ENCODE measurements around the gene HP1BP3.

HP1BP3 gene

DNA sequence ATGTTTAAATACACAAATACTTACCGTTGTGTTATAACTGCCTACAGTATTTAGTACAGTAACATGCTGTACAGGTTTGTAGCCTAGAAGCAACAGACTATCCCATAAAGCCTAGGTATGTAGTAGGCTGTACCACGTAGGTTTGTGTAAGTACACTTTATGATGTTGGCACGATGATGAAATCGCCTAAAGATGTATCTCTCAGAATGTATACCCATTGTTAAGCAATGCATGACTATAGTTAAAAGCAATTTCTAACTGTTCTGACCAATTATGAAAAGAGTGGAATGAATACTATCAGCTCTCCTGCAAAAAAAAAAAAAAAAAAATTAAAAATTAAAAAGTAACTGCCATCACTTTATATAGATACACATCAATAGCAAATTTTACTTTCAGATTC is 11.4 kb downstream of the HP1BP3 start:
- no peak for ATAC-seq (ENCODE audit: low read depth)
- Histone ChIP-seq H3K4me3 (ENCODE audit: severe bottlenecking) (no peak overlapping the region), H3K27me3 (ENCODE audit: insufficient read depth, poor library complexity, severe bottlenecking) (no peaks in the 10 kb centered on the region), H3K9me3 (ENCODE audit: severe bottlenecking) (no peaks in the 10 kb centered on the region), H3K27ac (ENCODE audit: poor library complexity, severe bottlenecking) (no peak overlapping the region), H3K36me3 (ENCODE audit: low read depth) (peaks cover 100% of the 10 kb centered on the region), H3K4me1 (ENCODE audit: insufficient read depth, poor library complexity, severe bottlenecking) (peaks cover 3% of the 10 kb centered on the region)
- DNase-seq (ENCODE audit: low spot score) = no peak
- TF ChIP-seq, protein P1, sequence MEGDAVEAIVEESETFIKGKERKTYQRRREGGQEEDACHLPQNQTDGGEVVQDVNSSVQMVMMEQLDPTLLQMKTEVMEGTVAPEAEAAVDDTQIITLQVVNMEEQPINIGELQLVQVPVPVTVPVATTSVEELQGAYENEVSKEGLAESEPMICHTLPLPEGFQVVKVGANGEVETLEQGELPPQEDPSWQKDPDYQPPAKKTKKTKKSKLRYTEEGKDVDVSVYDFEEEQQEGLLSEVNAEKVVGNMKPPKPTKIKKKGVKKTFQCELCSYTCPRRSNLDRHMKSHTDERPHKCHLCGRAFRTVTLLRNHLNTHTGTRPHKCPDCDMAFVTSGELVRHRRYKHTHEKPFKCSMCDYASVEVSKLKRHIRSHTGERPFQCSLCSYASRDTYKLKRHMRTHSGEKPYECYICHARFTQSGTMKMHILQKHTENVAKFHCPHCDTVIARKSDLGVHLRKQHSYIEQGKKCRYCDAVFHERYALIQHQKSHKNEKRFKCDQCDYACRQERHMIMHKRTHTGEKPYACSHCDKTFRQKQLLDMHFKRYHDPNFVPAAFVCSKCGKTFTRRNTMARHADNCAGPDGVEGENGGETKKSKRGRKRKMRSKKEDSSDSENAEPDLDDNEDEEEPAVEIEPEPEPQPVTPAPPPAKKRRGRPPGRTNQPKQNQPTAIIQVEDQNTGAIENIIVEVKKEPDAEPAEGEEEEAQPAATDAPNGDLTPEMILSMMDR (IDR thresholded peaks at IDR 0.05; ENCODE audit: poor library complexity, severe bottlenecking) = no peak

DNA sequence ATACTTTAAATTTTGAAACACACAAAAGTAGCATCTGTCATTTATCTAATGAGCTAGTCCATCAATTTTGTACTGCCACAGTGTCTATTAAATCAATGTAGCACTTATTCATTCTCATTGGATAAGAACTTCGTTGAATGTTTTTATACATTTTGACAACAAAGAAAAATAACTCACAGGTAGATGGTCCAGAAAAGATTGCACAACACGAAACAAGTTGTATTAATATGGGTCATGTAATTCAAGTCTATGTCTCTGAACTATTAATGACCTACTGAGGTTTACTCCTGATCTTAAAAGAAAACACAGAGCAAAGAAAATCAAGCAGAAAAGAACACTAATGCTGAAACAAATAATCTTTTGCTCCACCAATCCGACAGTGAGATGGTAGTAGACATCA is 15.3 kb downstream of the HP1BP3 start:
- H3K4me1 ChIP-seq (ENCODE audit: insufficient read depth, poor library complexity, severe bottlenecking) = no peaks in the 10 kb centered on the region
- ATAC-seq (ENCODE audit: low read depth) (no peak), DNase-seq (ENCODE audit: low spot score) (no peak)
- no peaks in the 10 kb centered on the region for H3K27me3 ChIP-seq (ENCODE audit: insufficient read depth, poor library complexity, severe bottlenecking)
- H3K36me3 ChIP-seq (ENCODE audit: low read depth) = peaks cover 100% of the 10 kb centered on the region
- H3K4me3 ChIP-seq (ENCODE audit: severe bottlenecking) = no peak overlapping the region
- no peaks in the 10 kb centered on the region for H3K9me3 ChIP-seq (ENCODE audit: severe bottlenecking)
- H3K27ac ChIP-seq (ENCODE audit: poor library complexity, severe bottlenecking) = no peak overlapping the region
- TF ChIP-seq, protein P1 (IDR thresholded peaks at IDR 0.05; ENCODE audit: poor library complexity, severe bottlenecking) = no peak

DNA sequence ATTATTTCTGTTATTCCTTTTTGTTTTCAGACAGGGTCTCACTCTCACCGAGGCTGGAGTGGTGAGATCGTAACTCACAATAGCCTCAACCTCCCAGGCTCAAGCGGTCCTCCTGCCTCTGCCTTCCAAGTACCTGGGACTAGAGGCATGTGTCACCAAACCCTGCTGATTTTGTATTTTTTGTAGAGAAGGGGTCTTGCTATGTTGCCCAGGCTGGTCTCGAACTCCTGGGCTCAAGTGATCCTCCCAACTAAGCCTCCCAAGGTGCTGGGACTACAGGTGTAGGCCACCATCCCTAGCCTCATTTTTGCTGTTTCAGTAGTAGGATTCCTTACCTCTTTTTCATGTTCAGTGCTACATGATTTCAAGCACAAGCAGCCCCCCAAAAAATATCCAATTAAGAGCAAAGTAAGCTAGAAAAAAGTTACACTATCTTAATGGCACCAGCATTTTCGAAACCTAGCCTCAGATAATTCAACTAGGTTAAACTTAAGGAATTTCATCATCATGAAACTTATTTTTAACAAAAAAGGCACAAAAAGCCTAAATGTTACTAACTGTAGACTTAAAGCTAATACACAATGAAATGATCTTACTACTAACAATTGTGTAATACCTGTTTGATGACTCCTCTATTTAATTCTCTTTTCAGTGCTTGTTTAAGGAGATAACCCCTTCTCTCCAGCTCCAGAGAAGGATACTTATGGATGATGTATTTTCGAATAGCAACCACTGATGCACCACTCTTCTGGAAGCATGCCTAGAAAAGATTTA is 16.6 kb downstream of the HP1BP3 start:
- TF ChIP-seq, protein P1 (IDR thresholded peaks at IDR 0.05; ENCODE audit: poor library complexity, severe bottlenecking) = no peak
- Histone ChIP-seq H3K4me3 (ENCODE audit: severe bottlenecking) (no peak overlapping the region), H3K36me3 (ENCODE audit: low read depth) (peaks cover 100% of the 10 kb centered on the region), H3K27me3 (ENCODE audit: insufficient read depth, poor library complexity, severe bottlenecking) (no peaks in the 10 kb centered on the region), H3K4me1 (ENCODE audit: insufficient read depth, poor library complexity, severe bottlenecking) (no peaks in the 10 kb centered on the region), H3K27ac (ENCODE audit: poor library complexity, severe bottlenecking) (no peak overlapping the region), H3K9me3 (ENCODE audit: severe bottlenecking) (no peaks in the 10 kb centered on the region)
- DNase-seq (ENCODE audit: low spot score) = no peak
- no peak for ATAC-seq (ENCODE audit: low read depth)

DNA sequence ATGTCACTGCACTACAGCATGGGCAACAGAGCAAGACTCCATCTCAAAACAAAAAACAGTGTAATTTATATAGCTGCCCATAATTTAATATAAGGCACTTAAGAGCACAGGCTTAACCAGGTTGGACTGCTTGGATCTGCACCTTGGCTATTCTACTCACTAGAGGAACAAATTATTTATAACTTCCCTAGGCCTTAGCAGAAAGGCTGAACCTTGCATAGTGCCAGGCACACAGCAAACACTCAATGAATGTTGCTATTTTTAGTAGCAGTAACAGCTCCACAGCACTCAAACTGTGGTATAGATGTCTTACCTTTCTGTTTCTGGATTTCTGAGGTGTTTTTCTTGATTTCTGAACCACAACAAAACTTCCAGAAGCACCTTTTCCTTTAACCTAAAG is 19.8 kb downstream of the HP1BP3 start:
- Histone ChIP-seq H3K27ac (ENCODE audit: poor library complexity, severe bottlenecking) (no peak overlapping the region), H3K9me3 (ENCODE audit: severe bottlenecking) (no peaks in the 10 kb centered on the region), H3K4me1 (ENCODE audit: insufficient read depth, poor library complexity, severe bottlenecking) (no peaks in the 10 kb centered on the region), H3K4me3 (ENCODE audit: severe bottlenecking) (no peak overlapping the region), H3K36me3 (ENCODE audit: low read depth) (peaks cover 100% of the 10 kb centered on the region), H3K27me3 (ENCODE audit: insufficient read depth, poor library complexity, severe bottlenecking) (no peaks in the 10 kb centered on the region)
- no peak for ATAC-seq (ENCODE audit: low read depth)
- TF ChIP-seq, protein P1 (IDR thresholded peaks at IDR 0.05; ENCODE audit: poor library complexity, severe bottlenecking) = no peak
- DNase-seq (ENCODE audit: low spot score) = no peak

DNA sequence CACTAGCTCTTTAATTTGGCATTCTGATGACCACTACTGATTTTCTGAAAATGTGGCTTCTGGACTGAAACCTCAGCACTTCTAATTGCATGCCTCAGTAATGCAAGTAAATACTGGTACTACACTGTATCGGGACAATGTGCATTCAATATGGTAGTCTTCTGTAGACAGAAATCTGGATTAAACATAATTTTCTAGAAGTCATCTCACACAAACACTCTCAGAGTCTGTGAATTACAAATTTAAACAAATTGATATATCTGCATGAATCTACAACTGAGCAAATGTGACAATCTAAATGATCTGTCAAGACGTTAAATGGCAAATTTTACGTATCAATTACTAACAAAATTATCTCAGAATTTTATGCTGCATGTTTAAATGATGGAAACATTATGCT is 23.7 kb downstream of the HP1BP3 start:
- Histone ChIP-seq H3K9me3 (ENCODE audit: severe bottlenecking) (no peaks in the 10 kb centered on the region), H3K27ac (ENCODE audit: poor library complexity, severe bottlenecking) (no peak overlapping the region), H3K27me3 (ENCODE audit: insufficient read depth, poor library complexity, severe bottlenecking) (no peaks in the 10 kb centered on the region), H3K4me1 (ENCODE audit: insufficient read depth, poor library complexity, severe bottlenecking) (no peaks in the 10 kb centered on the region), H3K4me3 (ENCODE audit: severe bottlenecking) (no peak overlapping the region), H3K36me3 (ENCODE audit: low read depth) (peaks cover 100% of the 10 kb centered on the region)
- no peak for ATAC-seq (ENCODE audit: low read depth)
- TF ChIP-seq, protein P1 (IDR thresholded peaks at IDR 0.05; ENCODE audit: poor library complexity, severe bottlenecking) = no peak
- DNase-seq (ENCODE audit: low spot score) = no peak

All from RWPE2 (cell line).